T-helper 9 cell (primary cell): Measurements from ENCODE around the gene AXIN1.
A peak's percentile ranks its signal among the peaks of the same experiment; 100 is the strongest.
"Not testable (repeated sequence)": the region's sequence is repeated elsewhere in the genome, so short reads cannot be mapped to it uniquely, and the experiment has no call there.

Source experiments
- DNase-seq: peaks from one replicate; pipeline ENCODE4 v3.0.0-alpha.2; 2020
- total RNA-seq, 2 donors: gene quantifications; one replicate each; lab custom pipeline; 2026; lab: John Stamatoyannopoulos, UW

The AXIN1 gene
- total RNA-seq, result 77.9 to 104 reads per million in 2 donors

GRCh38 chr16:352547-353403 lies at the start of gene AXIN1:
Gene AXIN1 (minus strand): TSS chr16:352723. CDS start chr16:347025, 5,698 bp downstream.
- DNase-seq, result peak; percentile 100

DNA sequence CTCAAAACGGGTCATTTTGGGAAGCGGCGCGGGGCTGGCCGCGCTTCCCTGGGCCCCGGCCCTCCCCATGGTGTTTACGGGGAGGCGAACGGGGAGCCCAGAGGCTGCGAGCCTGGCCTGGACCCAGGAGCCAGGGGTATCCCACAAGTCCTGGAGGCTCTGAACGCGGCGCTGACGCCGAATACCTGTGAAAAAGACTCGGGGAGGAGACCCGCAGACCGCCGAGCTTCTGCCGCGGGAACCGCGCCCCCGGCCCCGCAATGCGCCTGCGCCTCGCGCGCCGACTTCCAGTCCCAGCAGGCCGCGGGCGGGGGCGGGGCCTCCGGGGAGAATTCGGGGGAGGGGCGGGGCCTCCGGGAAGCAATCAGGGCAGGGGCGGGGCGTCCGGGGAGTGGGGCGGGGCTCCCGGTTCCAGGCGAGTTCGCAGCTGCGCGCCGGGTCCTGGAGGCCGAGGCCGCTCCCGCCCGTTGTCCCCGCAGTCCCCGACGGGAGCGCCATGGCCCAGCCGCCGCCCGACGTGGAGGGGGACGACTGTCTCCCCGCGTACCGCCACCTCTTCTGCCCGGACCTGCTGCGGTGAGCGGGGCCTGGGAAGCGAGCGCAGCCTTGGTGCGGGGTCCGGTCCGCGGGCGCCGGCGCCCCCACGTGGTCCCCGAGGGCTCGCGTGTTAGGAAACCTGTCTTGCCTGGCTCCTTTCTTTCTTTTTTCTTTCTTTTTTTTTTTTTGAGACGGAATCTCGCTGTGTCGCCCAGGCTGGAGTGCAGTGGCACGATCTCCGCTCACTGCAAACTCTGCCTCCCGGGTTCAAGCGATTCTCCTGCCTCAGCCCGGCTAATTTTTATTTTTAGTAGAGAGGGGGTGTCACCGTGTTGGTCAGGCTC lies 49.2 kb upstream of the AXIN1 start, which contains the start of gene DECR2:
Gene DECR2, plus strand, starts transcription at position 418 of the 881 bp plus-strand sequence. Its CDS starts 79 bp downstream, at position 497.
- DNase-seq, result peak; percentile 100

DNA sequence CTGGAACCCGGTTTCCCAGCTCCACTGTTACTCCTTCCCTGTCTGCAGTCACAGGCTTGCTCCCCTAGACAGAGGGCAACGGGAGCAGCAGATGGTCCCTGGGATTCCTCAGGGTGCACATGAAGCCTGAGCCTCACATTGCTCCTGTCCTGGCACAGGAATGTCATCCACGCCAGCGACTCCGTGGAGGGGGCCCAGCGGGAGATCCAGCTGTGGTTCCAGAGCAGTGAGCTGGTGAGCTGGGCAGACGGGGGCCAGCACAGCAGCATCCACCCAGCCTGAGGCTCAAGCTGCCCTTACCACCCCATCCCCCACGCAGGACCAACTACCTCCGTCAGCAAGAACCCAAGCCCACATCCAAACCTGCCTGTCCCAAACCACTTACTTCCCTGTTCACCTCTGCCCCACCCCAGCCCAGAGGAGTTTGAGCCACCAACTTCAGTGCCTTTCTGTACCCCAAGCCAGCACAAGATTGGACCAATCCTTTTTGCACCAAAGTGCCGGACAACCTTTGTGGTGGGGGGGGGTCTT lies 47.6 kb upstream of the AXIN1 start:
- no peak for DNase-seq

DNA sequence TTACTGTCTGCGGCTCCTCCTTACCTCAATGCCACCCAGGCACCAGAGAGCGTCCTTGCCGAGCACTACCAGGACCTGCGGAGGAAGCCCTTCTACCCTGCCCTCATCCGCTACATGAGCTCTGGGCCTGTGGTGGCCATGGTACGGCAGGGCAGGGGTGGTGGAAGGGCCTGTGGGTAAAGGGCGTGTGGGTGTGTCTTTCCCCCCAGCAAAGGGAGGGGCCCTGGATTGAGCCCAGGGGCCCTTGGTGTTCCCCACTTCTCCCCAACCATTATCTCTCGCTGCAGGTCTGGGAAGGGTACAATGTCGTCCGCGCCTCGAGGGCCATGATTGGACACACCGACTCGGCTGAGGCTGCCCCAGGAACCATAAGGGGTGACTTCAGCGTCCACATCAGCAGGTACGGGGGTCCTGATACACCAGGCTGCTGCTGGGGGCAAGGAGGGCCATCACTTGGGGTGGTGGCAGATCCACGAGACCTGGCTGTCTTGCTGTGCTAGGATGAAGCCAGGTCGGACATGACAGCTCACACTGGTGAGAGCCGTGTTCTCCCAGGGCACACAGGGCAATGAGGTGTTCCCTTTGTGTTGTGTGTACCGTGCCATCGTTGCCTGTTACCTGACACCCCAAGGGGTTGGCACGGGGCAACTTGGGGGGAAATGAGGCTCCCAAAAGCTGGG lies 47.0 kb upstream of the AXIN1 start:
- no peak for DNase-seq

DNA sequence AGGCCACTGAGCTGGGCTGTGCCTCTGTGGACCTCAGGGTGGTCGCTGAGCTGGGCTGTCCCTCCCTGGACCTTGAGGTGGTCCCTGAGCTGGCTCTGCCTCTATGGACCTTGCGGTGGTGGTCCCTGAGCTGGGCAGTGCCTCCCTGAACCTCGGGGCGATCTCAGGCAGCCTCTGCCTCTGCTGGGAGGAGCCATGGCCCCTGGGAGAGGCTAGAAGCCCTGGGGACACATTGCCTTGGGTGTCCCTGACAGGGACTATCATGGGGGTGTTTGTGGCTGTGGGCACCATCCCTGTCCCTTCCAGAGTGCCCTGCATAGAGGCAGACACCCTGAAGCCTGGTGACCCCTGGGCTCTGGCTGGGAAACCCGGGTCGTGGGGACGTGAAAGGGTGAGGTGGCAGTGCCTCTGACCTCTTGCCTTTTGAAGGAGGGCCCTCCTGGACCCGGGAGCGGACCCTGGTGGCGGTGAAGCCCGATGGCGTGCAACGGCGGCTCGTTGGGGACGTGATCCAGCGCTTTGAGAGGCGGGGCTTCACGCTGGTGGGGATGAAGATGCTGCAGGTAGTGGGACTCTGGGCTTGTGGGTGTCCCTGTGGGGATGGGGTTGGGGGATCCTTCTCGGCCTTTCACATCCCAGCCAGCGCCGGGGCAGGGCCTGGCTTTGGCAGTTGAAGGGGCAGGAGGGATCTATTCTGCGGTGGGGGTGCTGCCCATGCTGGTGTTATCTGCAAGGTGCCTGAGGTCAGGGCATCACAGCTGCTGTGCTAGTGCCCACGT lies 46.2 kb upstream of the AXIN1 start:
- no peak for DNase-seq

- no peak for DNase-seq
Observed at GRCh38 chr16:397736-398332, 45.3 kb upstream of the AXIN1 start.

GRCh38 chr16:397135-397661 lies 44.7 kb upstream of the AXIN1 start, which contains the start of gene NME4:
Gene NME4 (plus strand): TSS chr16:397199. CDS start chr16:397223, 24 bp downstream.
- no peak for DNase-seq

- DNase-seq, result no peak
Observed at GRCh38 chr16:396605-397004, 44.1 kb upstream of the AXIN1 start.

GRCh38 chr16:396199-396598 lies 43.7 kb upstream of the AXIN1 start:
- DNase-seq, result no peak

DNA sequence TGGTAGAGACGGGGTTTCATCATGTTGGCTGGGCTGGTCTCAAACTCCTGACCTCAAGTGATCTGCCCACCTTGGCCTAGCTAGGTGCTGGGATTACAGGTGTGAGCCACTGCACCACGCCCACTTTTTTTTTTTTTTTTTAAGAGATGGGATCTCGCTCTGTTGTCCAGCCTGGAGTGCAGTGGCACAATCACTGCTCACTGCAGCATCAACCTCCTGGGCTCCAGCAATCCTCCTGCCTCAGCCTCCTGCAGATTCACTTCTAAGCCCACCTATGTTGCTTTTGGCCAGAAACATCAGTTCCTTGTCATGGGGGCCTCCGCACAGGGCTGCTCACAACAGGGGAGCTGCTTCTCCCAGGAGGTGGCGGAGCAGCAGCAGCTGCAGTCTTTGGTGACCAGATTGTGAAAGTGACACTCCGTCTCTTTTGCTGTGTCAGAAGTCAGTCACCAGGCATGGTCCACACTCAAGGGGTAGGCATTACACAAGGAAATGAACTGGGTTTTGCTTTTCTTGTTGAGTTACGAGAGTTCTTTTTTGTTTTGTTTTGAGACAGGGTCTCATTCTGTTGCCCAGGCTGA lies 40.0 kb upstream of the AXIN1 start:
- DNase-seq, result no peak

DNA sequence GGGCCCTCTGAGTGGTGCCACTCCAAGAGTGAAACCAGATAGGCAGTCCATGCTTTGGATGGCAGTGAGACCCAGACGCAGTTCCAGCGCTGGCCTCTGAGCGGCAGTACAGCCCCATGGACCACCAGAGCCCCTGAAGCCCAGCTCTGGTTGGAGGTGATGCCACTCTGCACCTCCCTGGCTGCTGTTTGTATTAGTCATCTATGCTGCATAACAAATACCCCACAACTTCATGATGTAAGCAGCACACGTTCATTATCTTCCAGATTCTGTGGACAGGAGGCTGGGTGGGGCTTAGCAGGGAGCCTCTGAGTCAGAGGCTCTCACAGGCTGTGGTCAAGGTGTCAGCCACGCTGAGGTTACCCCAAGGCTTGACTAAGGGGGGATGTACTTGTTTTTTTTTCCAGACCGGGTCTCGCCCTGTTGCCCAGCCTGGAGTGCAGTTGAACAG lies 39.4 kb upstream of the AXIN1 start:
- peak; percentile 55 for DNase-seq

DNA sequence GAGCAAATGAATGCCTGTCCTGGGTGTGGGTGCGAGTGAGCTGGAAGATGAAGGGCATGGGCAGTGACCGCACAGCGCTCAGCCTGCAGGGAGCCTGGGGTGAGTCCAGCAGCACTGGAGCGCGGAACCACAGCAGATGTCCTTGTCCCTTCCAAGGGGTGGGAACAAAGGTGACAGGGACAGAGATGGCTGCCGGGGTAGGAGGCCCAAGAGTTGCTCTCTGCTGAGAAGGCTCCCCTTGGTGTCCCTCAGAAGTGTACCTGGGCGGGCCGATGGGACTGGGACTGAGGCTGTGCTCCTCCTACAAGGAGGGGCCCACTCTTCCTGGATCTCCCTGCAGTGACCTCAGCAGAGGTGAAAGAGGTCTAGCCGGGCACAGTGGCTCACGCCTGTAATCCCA lies 36.8 kb upstream of the AXIN1 start:
- no peak for DNase-seq

- DNase-seq, result not testable (repeated sequence)
Observed at GRCh38 chr16:387761-388666, 35.5 kb upstream of the AXIN1 start.

GRCh38 chr16:386641-387156 lies 34.2 kb upstream of the AXIN1 start:
- no peak for DNase-seq

DNA sequence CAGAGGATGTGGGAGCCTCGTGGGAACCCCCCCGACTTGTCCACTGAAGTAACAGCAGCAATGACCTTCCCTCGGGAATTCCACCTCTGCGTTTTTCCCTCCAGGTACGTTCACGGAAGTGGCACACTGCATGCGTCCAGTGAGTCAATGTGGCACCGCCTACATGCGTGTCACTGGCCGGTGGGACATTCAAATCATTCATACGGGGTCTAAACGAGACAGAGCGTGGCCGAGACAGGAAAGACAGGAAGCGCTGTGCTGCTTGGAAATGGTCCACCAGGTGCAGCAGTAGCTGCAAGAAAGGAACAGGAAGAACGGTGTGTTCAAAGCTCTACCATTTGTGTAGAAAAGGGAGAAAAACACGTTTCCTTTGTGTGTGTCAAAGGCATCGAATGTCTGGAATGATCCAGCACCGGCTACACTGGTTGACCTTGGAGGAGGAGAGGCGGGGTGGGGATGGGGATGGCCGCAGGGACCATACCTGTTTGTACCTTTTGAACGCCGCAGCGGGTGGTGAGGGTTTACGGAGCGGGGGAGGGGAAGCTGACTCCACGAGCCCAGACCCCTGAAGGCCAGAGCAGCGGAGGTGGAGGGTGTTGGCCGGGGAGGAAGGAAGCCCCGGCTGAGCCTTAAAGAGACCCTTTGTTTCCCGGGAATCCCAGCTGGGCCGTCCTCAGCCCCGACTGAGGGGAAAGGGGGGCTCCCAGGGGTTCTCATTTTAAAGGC lies 31.0 kb upstream of the AXIN1 start:
- DNase-seq, result peak; percentile 44

- peak; percentile 70 for DNase-seq
Observed at GRCh38 chr16:381789-382717, 29.5 kb upstream of the AXIN1 start, which contains the start of gene PGAP6. Gene PGAP6 (minus strand): TSS chr16:381978. CDS start chr16:381821, 157 bp downstream.
